CD4-positive, alpha-beta T cell treated with Interleukin-12 subunit alpha and Interleukin-12 subunit beta, for 1 hour (primary cell): ENCODE data around the gene BNIP5.
"Not testable (repeated sequence)": the region's sequence is repeated elsewhere in the genome, so short reads cannot be mapped to it uniquely, and the experiment has no call there.

ENCODE experiments used
- DNase-seq: peaks from one replicate; pipeline ENCODE4 v3.0.0-alpha.2; 2020

BNIP5 gene

DNA sequence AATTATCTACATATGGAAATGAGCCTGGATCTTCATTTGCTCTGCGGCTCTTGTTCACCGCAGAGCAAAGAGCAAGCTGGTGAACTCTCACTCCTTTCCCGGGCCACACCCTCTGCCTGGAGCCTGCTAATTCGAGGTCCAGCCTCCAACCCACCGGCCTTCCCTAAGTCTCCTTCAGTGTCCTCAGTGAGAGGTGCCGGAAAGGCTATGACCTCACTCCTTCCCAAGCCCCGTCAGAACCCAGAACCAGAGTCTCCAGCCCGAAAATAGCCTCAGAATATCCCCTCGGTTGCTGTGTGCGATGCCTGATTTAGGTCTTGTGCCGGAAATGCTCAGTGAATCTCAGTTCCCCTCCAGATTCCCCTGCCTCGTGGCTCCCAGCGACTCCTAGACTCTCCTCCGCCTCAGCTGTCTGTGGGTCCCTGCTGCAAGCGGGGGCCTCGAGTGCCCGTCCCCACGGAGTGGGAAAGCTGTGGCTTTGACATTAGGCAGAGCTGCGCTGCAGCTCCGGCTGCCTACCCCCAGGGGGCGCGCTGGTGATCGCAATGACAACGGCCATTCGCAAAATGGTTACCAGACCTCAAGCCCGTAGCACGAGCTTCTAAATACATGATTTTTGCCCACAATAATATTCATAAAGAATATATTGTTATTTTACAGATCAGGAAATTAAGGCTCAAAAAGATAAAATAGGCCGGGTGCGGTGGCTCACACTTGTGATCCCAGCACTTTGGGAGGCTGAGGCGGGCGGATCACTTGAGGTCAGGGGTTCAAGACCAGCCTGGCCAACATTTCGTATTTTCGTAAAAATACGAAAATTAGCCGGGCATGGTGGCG, 4.1 kb upstream of the BNIP5 start:
- DNase-seq, result peak; percentile 75

- DNase-seq, result no peak
Observed at GRCh38 chr6:36340306-36340617, 3.6 kb upstream of the BNIP5 start.

DNA sequence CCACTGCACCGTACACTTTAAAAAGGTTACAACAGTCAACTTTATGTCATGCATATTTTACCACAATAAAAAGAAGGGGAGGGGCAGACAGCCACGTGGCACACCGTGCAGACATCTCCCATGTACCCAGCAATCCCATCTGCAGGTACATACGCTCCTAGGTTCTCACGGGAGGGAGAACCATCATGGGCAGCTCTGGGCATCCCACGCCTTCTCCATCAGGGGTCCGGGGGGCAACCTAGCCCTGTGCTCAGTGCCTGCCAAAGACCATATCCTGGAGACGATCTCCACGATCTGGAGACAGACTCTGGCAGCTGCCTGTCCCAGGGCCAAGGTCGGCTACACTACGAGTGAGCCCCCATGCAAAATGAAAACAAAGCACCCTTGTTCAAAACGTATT, 2.5 kb upstream of the BNIP5 start:
- no peak for DNase-seq

- not testable (repeated sequence) for DNase-seq
Observed at GRCh38 chr6:36338223-36338622, 1.5 kb upstream of the BNIP5 start.

- no peak for DNase-seq
Observed at GRCh38 chr6:36337814-36338213, 1.1 kb upstream of the BNIP5 start.

- no peak for DNase-seq
Observed at GRCh38 chr6:36336208-36336710, 429 bp downstream of the BNIP5 start.

DNA sequence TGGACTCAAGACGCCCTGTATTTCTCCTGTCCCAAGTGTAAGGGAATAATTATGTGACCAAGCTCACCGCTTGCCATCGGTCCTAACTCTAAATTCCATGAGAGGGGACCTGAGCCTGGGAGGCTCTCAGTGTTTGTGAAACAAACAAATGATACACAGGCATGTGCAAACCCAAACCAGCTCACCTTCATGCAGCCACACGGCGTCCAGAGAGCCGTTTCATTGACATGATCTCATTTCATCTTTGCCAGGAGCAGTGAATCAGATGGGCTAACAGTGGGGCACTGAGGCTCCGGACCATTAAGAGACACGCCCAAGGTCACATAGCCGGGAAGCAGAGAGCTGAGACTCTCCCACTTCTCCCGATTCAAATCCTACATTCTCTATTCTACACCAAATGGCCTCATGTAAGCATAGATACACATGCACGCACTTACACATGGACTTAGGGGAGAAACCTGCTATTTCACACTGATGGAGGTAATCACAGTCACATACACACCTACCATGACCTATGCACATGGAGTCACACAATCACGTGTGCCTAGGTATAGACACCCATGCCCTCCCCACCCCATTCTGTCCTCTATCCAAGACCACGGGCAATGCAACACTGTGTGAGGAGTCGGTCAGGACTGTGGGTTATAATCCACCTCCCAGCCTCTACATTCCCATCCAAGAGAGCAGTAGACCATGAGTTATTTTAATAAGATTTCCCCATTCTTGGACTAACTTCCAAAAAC, 1.1 kb downstream of the BNIP5 start:
- DNase-seq, result no peak

GRCh38 chr6:36334832-36335459, 1.7 kb downstream of the BNIP5 start:
- no peak for DNase-seq

DNA sequence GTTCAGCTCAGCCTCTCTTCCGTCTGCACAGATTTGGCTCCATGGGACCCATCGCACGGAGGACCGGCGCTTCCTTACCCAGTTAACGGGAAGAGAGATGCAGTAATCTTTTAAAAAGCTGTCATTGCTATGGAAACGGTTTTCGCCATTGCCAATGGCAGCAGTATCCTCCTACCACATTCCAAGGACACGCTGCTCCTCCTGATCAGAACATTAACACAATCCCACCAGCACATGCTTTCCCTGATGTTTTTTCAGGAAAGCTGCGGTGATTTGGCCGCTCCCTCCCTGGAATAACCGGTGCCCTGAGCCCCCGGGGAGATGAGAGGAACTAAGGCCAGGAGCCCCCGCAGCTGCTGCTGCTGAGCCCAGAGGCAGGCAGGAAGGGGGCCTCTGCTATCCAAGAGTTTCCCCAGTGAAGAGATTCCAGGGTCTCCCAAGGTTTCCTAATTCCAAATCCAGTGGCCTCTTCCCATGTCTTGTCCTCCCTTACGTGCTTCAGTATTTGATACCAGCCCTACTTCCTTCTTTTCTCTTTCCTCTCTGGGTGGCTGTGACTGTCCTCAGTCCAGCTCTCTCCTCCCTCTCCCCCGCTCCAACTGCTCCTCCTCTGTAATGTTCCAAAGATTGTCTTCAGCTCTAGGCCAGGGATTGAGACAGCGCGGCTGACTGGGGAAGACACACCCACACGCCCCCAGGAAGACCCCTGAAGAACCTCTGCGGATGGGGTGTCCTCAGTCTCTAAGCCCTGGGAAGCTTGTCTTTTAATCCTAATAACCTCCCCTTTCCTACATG, 2.6 kb downstream of the BNIP5 start:
- DNase-seq, result no peak

GRCh38 chr6:36333171-36333895, 3.4 kb downstream of the BNIP5 start:
- no peak for DNase-seq

DNA sequence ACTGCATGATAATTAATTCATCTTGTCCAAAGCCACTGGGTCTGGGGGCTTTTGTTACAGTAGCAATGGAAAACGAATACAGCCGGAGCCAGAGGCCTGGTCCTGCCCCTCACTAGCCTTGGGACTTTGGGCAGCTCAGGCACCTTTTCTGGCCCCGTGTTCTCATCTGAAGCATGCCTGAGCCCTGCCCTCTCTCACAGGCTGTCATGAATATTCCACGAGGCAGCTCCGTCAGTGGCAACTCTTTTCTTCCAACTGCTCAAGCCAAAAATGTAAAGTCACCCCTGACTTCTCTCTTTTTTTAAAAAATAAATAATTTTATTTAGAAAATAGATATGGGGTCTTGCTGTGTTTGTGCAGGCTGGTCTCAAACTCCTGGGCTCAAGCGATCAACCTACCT, 5.3 kb downstream of the BNIP5 start:
- DNase-seq, result no peak

- no peak for DNase-seq
Observed at GRCh38 chr6:36330366-36330765, 6.3 kb downstream of the BNIP5 start.

GRCh38 chr6:36329798-36330291, 6.8 kb downstream of the BNIP5 start:
- no peak for DNase-seq

DNA sequence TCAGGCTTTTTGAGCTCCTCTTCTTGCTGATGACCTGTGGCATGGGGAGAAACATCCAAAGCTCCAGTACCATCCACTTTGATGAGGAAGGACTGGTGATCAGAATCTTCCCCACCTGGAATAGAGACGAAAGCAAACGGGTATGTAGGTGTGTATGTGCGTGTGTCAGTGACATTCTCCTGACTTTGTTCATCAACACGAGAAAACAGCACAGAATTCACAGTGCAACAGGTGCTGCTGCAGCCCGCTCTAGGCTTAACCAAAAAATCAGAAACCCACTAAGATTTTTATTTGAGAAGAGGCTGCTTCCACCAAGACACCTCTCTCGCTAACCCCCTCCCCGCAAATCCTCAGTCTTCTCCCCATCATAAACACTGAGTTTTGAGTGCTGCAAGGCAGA, 8.1 kb downstream of the BNIP5 start:
- DNase-seq, result no peak

DNA sequence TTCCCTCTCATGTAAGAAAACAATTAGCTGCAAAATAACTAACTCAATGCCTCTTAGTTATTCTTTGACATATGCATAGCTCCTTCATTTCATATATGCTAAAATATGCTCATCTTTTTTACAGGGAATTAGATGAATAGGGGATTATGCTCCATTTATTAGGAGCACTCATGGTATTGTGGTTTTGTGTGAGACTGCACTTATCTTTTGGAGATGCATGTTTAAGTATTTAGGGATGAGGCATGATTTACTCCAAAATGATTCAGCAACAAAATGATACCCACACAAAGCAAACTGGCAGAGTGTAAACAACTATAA, 8.8 kb downstream of the BNIP5 start:
- no peak for DNase-seq

- DNase-seq, result no peak
Observed at GRCh38 chr6:36327226-36327918, 9.3 kb downstream of the BNIP5 start.

- no peak for DNase-seq
Observed at GRCh38 chr6:36326356-36326995, 10.2 kb downstream of the BNIP5 start.

DNA sequence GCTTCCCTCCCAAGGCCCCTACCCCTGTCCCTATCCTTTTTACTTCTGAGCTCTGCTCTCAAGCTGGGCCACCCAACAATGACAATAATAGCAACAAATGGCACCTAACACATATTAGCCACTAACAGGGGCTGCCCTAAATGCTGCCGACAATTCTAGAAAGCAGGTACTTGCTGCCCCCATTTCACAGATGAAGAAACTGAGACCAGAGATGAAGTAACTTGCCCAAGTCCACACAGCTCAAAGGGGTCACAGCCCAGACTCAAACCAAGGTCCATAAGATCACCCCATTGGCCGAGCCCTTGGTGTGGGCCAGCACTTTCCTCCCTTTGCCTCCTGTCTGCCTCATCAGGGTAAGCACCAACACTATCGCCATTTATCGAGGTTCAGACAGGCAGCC, 12.0 kb downstream of the BNIP5 start:
- no peak for DNase-seq

GRCh38 chr6:36324191-36324590, 12.5 kb downstream of the BNIP5 start:
- no peak for DNase-seq

GRCh38 chr6:36323062-36323461, 13.6 kb downstream of the BNIP5 start:
- no peak for DNase-seq

GRCh38 chr6:36322591-36322990, 14.1 kb downstream of the BNIP5 start:
- no peak for DNase-seq
